HepG2 (cell line): ENCODE data around the gene SULT1A3. TPM values are rescaled to one million over a fixed set of nuclear protein-coding genes. Genes with fewer than 3 reads are reported as not detected.

ENCODE experiments used
- ATAC-seq: fragments of 200-7000 bp; cut with Tn5 transposase; 3 replicates; pipeline ENCODE4 v1.9.1; 2020; ENCODE audit warnings: mild to moderate bottlenecking, moderate library complexity
- BruUV-seq: library from RNA; stranded (reverse); fragments of 400-500 nt; replicated peaks from 2 replicates; lab custom pipeline; 2021; lab: Mats Ljungman, UMichigan
- CTCF ChIA-PET: fragments of 300-600 bp; formaldehyde crosslinking; extraction: SDS; loops from one replicate; lab custom pipeline; 2021; ENCODE audit warnings: low total read pairs, inconsistent platforms, low intra/inter-chr PET ratio; lab: Yijun Ruan, JAX
- POLR2A ChIA-PET: fragments of 350-600 bp; sonication (Branson Sonifier 250); formaldehyde crosslinking; loops from one replicate; lab custom pipeline; 2020; ENCODE audit warnings: antibody characterized with exemption, inconsistent platforms; lab: Yijun Ruan, JAX
- DNase-seq: peaks from one replicate; pipeline ENCODE4 v3.0.0-alpha.2; 2015; ENCODE audit warnings: low spot score
- FAIRE-seq: peaks from 3 replicates; lab custom pipeline; 2011; peaks lifted over from hg19 to GRCh38; lab: Jason Lieb, UNC
- H2AFZ ChIP-seq: one replicate; pipeline ENCODE4 v1.6.1; 2011; ENCODE audit warnings: low read length, inconsistent platforms
- H3K27ac ChIP-seq: fragments of 300-600 bp; 3 replicates; pipeline ENCODE4 v1.8.0; 2011; ENCODE audit warnings: mixed run types, mild to moderate bottlenecking, mixed read lengths, low read length, inconsistent platforms; ENCODE audit not compliant: insufficient read depth; ENCODE audit errors: extremely low read length
- H3K27me3 ChIP-seq, 2 experiments: fragments of 200-600 bp in 1 of 2; 2 replicates in 1 of 2; 3 replicates in 1 of 2; pipeline versions ENCODE4 v1.6.0 to v1.8.0; 2011; ENCODE audit warnings: low read length in 2 of 2, mild to moderate bottlenecking in 2 of 2, moderate library complexity in 2 of 2, inconsistent platforms in 1 of 2; ENCODE audit not compliant: insufficient read depth in 2 of 2, control insufficient read depth in 1 of 2
- H3K36me3 ChIP-seq, 2 experiments: fragments of 200-600 bp in 1 of 2; replicated peaks in 1 of 2; 2 replicates in 1 of 2; 3 replicates in 1 of 2; pipeline versions ENCODE4 v1.5.1 to v1.8.0; 2011; ENCODE audit warnings: low read length in 2 of 2, inconsistent platforms in 1 of 2; ENCODE audit not compliant: insufficient read depth in 2 of 2, control insufficient read depth in 1 of 2
- H3K4me1 ChIP-seq: 2 replicates; pipeline ENCODE4 v1.5.1; 2012; ENCODE audit warnings: low read length, inconsistent platforms; ENCODE audit not compliant: insufficient read depth
- H3K4me2 ChIP-seq: 2 replicates; pipeline ENCODE4 v1.6.0; 2011; ENCODE audit warnings: low read depth, low read length, inconsistent platforms
- H3K4me3 ChIP-seq, 3 experiments: fragments of 200-600 bp in 1 of 3; sonication (generic), shearing (Covaris generic) in 1 of 3; replicated peaks in 1 of 3; 2 replicates each; pipeline ENCODE4 v1.5.1; 2011 to 2016; ENCODE audit warnings: low read length in 3 of 3, inconsistent platforms in 2 of 3, low read depth in 2 of 3, mild to moderate bottlenecking in 2 of 3, control low read depth in 1 of 3, mixed read lengths in 1 of 3; ENCODE audit not compliant: insufficient read depth in 1 of 3
- H3K79me2 ChIP-seq: one replicate; pipeline ENCODE4 v1.6.1; 2011; ENCODE audit warnings: low read length, inconsistent platforms; ENCODE audit not compliant: insufficient read depth
- H3K9ac ChIP-seq: 2 replicates; pipeline ENCODE4 v1.6.0; 2011; ENCODE audit warnings: mild to moderate bottlenecking, low read depth, low read length, inconsistent platforms; ENCODE audit not compliant: insufficient read depth
- H3K9me3 ChIP-seq: 2 replicates; pipeline ENCODE4 v1.5.1; 2012; ENCODE audit warnings: mild to moderate bottlenecking, low read length
- H4K20me1 ChIP-seq: 2 replicates; pipeline ENCODE4 v1.6.0; 2011; ENCODE audit warnings: inconsistent platforms, mild to moderate bottlenecking, low read length, moderate library complexity; ENCODE audit not compliant: insufficient read depth
- CCDC6 ChIP-seq: sonication (generic); formaldehyde crosslinking; IDR thresholded peaks from 2 replicates; pipeline ENCODE4 v1.8.1; 2022; ENCODE audit warnings: mild to moderate bottlenecking, missing genetic modification reagents, moderate library complexity
- CEBPZ ChIP-seq: IDR thresholded peaks from 2 replicates; pipeline ENCODE4 v1.6.1; 2012; ENCODE audit warnings: low read length, improper control_type of control experiment
- ERF ChIP-seq: IDR thresholded peaks from 2 replicates; pipeline ENCODE4 v1.6.1; 2018; ENCODE audit warnings: missing biosample characterization, missing genetic modification reagents
- ESRRA ChIP-seq: sonication (generic); formaldehyde crosslinking; IDR thresholded peaks from 2 replicates; pipeline ENCODE4 v1.5.1; 2020; ENCODE audit warnings: mild to moderate bottlenecking, low read depth, missing genetic modification reagents
- NAIF1 ChIP-seq: sonication (generic); formaldehyde crosslinking; IDR thresholded peaks from 2 replicates; pipeline ENCODE4 v1.5.0; 2020; ENCODE audit warnings: mild to moderate bottlenecking, missing genetic modification reagents, borderline replicate concordance
- NCOA2 ChIP-seq: sonication (generic); formaldehyde crosslinking; IDR thresholded peaks from 2 replicates; pipeline ENCODE4 v1.8.0; 2022; ENCODE audit warnings: inconsistent platforms
- PLSCR1 ChIP-seq: sonication (generic); formaldehyde crosslinking; IDR thresholded peaks from 2 replicates; pipeline ENCODE4 v1.5.0; 2020; ENCODE audit warnings: missing genetic modification reagents, mild to moderate bottlenecking, borderline replicate concordance
- POLR2AphosphoS2 ChIP-seq: IDR thresholded peaks from 2 replicates; pipeline ENCODE4 v1.6.1; 2011; ENCODE audit warnings: low read depth, low read length, improper control_type of control experiment
- POLR2G ChIP-seq: fragments of 200-400 bp; formaldehyde crosslinking; IDR thresholded peaks from 2 replicates; pipeline ENCODE4 v1.6.1; 2018; ENCODE audit warnings: mild to moderate bottlenecking, low read depth, low read length, moderate library complexity
- RAD21 ChIP-seq: fragments of 450-650 bp; formaldehyde crosslinking; IDR thresholded peaks from 2 replicates; pipeline ENCODE4 v1.5.0; 2020; ENCODE audit warnings: mild to moderate bottlenecking
- SKI ChIP-seq: fragments of 450-650 bp; IDR thresholded peaks from one replicate; pipeline ENCODE4 v1.6.1; 2018; ENCODE audit warnings: mild to moderate bottlenecking; ENCODE audit not compliant: partially characterized antibody
- TBX2 ChIP-seq: sonication (generic); formaldehyde crosslinking; IDR thresholded peaks from 2 replicates; pipeline ENCODE4 v1.5.0; 2020; ENCODE audit warnings: missing genetic modification reagents, mild to moderate bottlenecking, borderline replicate concordance
- THAP7 ChIP-seq: sonication (generic); formaldehyde crosslinking; IDR thresholded peaks from 2 replicates; pipeline ENCODE4 v1.8.1; 2023; ENCODE audit warnings: mild to moderate bottlenecking, missing genetic modification reagents
- ZFP82 ChIP-seq: sonication (generic); formaldehyde crosslinking; IDR thresholded peaks from 2 replicates; pipeline ENCODE4 v1.5.1; 2020; ENCODE audit warnings: mild to moderate bottlenecking, missing genetic modification reagents, borderline replicate concordance
- ZGPAT ChIP-seq: IDR thresholded peaks from 2 replicates; pipeline ENCODE4 v1.6.1; 2016; ENCODE audit warnings: mild to moderate bottlenecking
- ZNF124 ChIP-seq: sonication (generic); formaldehyde crosslinking; IDR thresholded peaks from 2 replicates; pipeline ENCODE4 v1.4.0; 2020; ENCODE audit warnings: missing genetic modification reagents
- ZNF225 ChIP-seq: sonication (generic); formaldehyde crosslinking; IDR thresholded peaks from 2 replicates; pipeline ENCODE4 v1.4.0; 2020; ENCODE audit warnings: mild to moderate bottlenecking, missing genetic modification reagents
- ZNF292 ChIP-seq: sonication (generic); formaldehyde crosslinking; IDR thresholded peaks from 2 replicates; pipeline ENCODE4 v1.8.1; 2022; ENCODE audit warnings: mild to moderate bottlenecking, low read depth, missing genetic modification reagents, borderline replicate concordance
- ZNF629 ChIP-seq: sonication (generic); formaldehyde crosslinking; conservative IDR thresholded peaks from 2 replicates; pipeline ENCODE4 v1.5.0; 2020; ENCODE audit warnings: missing genetic modification reagents
- ZZZ3 ChIP-seq: sonication (generic); formaldehyde crosslinking; IDR thresholded peaks from 2 replicates; pipeline ENCODE4 v1.4.0; 2020; ENCODE audit warnings: missing genetic modification reagents, mild to moderate bottlenecking, borderline replicate concordance
- whole genome bisulfite sequencing: methylation state at CpG from one replicate; pipeline ENCODE4 v1.1.6; 2017; ENCODE audit warnings: low lambda C conversion rate; 5-methylcytosine and 5-hydroxymethylcytosine counted together
- in situ Hi-C: cut with HindIII; loops from 2 replicates; pipeline ENCODE4 v1.10.0; 2017; ENCODE audit warnings: low pct_unique_long_range_greater_than_20kb; ENCODE audit not compliant: extremely low pct_ligation_motif_present
- intact Hi-C: fragments of 100-400 bp; cut with micrococcal nuclease; formaldehyde crosslinking; loops from one replicate; pipeline ENCODE4 v1.10.0; 2022; ENCODE audit not compliant: unreplicated experiment
- polyA plus RNA-seq, 8 experiments: library from polyadenylated mRNA; depleted of rRNA in 3 of 8; stranded (reverse) in 7 of 8; unstranded in 1 of 8; fragments of >200 nt; fragmentation: Illumina TruSeq in 4 of 8; extraction: Trizol in 4 of 8; gene quantifications; 2 replicates each; pipeline versions ENCODE4 v1.2.1 to v1.2.3, GENCODE V29; 2011 to 2016; ENCODE audit warnings: low read depth in 4 of 8, missing spikeins in 1 of 8, mixed read lengths in 1 of 8; ENCODE audit not compliant: insufficient read depth in 1 of 8
- total RNA-seq, 5 experiments: library from RNA; depleted of rRNA; stranded (reverse); fragments of >200 nt; fragmentation: Illumina TruSeq; extraction: Trizol; gene quantifications; 2 replicates each; pipeline ENCODE4 v1.2.3, GENCODE V29; 2016; ENCODE audit warnings: low read depth in 1 of 5

Gene SULT1A3
- total and polyA plus RNA-seq, 2 of the 13 experiments (the other 11 are each of a cell fraction or from before 2014, with no cell fraction given), result 21.0 to 28.3 TPM

GRCh38 chr16:30152517-30152916 is 46.5 kb upstream of the SULT1A3 start:
- Histone ChIP-seq H3K79me2 (no peaks in the 10 kb centered on the region), H2AFZ (no peak overlapping the region), H3K4me1 (peaks cover 43% of the 10 kb centered on the region), H3K27me3 (no peaks in the 10 kb centered on the region), H3K4me2 (no peak overlapping the region), H4K20me1 (no peaks in the 10 kb centered on the region), H3K9ac (no peak overlapping the region), H3K9me3 (peaks cover 13% of the 10 kb centered on the region), H3K36me3 (no peaks in the 10 kb centered on the region), H3K27ac (no peak overlapping the region), H3K4me3 (no peak overlapping the region)
- FAIRE-seq, result no peak
- no peak for TF ChIP-seq CCDC6
- no peak for TF ChIP-seq ZGPAT (CRISPR knock-in tag)
- TF ChIP-seq POLR2G, result no peak
- TF ChIP-seq POLR2AphosphoS2, result no peak
- no peak for TF ChIP-seq CEBPZ
- no peak for TF ChIP-seq NAIF1 (CRISPR knock-in tag)
- no peak for TF ChIP-seq ZZZ3
- TF ChIP-seq THAP7, result no peak
- no peak for TF ChIP-seq NCOA2 (CRISPR knock-in tag)
- TF ChIP-seq SKI, result no peak
- no peak for TF ChIP-seq ESRRA
- no peak for TF ChIP-seq ZNF225
- no peak for TF ChIP-seq ZFP82
- TF ChIP-seq ZNF629 (CRISPR knock-in tag), result no peak
- no peak for TF ChIP-seq ZNF124 (CRISPR knock-in tag)
- no peak for TF ChIP-seq TBX2 (CRISPR knock-in tag)
- TF ChIP-seq RAD21 (CRISPR knock-in tag), result no peak
- no peak for TF ChIP-seq ERF
- TF ChIP-seq ZNF292 (CRISPR knock-in tag), result no peak
- no peak for TF ChIP-seq PLSCR1
- no peak for ATAC-seq
- intact Hi-C loops (no loop called here), in situ Hi-C loops (no loop called here)
- WGBS, result 92% methylated on average over 9 of the region's 9 CpGs
- DNase-seq, result no peak
- no TSS peak for BruUV-seq
- ChIA-PET POLR2A (interaction anchor here (1.3 kb wide), 1 partner anchor 12 kb away, joined by 3 read pairs; no protein-coding TSS in a partner anchor), CTCF (no interaction called here)
